Activated T-cell treated with anti-CD3 and anti-CD28 coated beads, Interleukin-2, amount 50 U/mL, for 48 hours (primary cell): ENCODE results near the gene JPT1.
"Not testable (repeated sequence)": the region's sequence is repeated elsewhere in the genome, so short reads cannot be mapped to it uniquely, and the experiment has no call there.

Experiments used
- DNase-seq, 2 experiments: peaks; one replicate each; pipeline ENCODE4 v3.0.0-alpha.2; 2020

The JPT1 gene

GRCh38 chr17:75129576-75129975, 24.7 kb downstream of the JPT1 start:
- DNase-seq: no peak

- DNase-seq: no peak
Observed at GRCh38 chr17:75128694-75129505, 25.4 kb downstream of the JPT1 start.

- DNase-seq: not testable (repeated sequence)
Observed at GRCh38 chr17:75127936-75128335, 26.4 kb downstream of the JPT1 start.

- no peak for DNase-seq
Observed at GRCh38 chr17:75126954-75127353, 27.4 kb downstream of the JPT1 start.

- no peak for DNase-seq
Observed at GRCh38 chr17:75125984-75126383, 28.3 kb downstream of the JPT1 start.

- DNase-seq: no peak
Observed at GRCh38 chr17:75124819-75125162, 29.5 kb downstream of the JPT1 start.

- DNase-seq: peak; percentile 74 to 78
Observed at GRCh38 chr17:75124041-75124818, 30.1 kb downstream of the JPT1 start.

DNA sequence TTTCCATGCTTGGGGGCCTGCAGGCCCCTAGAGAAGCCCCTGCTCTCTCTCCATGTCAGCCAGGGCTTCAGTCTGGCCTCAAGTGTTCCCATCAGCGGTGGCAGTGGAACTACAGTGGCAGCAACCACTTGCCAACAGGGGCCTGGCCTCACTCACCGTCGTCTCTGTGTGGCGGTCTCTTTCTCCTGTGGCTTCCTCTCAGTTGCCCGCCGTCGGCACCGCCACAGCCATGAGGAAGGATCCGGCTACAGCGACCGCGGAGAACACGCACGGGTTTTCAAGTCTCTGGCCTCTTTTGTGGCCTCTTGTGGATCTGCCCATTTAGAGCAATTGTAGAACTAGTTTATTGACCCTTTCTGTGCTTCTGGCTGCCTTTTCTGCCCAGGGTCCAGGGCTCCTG, 36.0 kb downstream of the JPT1 start:
- no peak for DNase-seq

DNA sequence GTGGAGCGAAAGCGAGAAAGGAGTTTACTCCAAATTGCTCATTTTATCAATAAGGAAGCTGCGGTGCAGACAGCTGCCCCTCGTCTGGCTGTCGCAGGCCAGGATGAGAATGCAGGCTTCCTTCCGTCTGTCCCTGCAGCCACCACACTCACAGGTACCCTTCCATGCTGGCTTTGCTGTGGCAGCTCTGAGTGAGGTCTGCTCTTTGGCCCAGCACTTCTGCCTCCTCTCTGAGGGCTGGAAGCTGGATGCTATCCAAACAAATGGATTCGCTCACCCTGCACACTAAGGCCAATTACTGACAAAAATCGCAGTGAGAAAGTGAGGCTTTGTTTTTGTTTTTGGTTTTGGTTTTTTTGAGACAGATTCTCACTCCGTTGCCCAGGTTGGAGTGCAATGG, 37.6 kb downstream of the JPT1 start:
- no peak for DNase-seq

- DNase-seq: no peak
Observed at GRCh38 chr17:75115555-75115954, 38.8 kb downstream of the JPT1 start.

DNA sequence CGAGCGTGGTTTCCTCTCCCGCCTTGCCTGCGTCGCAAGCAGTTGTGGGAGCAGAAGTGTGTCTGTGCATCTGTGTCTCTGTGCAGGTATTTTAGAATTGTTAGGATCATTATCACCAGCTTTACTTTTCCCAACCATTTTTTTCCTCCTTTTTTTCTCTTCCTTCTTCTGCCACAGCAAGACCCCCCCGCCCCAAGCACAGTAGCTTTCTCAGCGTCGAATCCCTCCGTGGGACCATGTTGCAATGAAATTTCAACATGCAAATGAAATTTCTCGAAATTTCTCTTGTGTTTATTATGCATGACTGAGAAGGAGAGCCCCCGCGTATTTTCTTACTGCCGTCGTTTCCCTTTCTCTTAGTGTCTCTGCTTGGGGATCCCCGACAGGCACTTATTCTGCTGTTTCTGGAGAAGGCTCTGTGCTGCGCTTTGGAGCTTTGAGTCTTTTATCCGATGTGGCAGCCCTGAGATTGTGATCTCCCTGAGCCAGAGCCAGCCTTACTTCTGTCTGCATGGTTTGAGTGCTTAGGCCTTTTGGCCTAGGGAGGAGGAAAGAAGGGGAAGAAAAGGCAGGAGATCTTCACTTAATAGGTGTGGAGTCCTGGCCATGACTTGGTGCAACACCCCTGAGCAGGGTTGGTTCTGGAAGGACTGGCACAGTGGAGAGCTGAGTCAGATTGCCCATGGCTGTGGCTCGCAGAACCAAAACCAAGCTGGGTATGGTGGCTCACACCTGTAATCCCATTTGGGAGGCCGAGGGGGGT, 39.6 kb downstream of the JPT1 start:
- no peak for DNase-seq

- DNase-seq: peak; percentile 92 to 93
Observed at GRCh38 chr17:75113798-75114551, 40.3 kb downstream of the JPT1 start.

GRCh38 chr17:75111777-75112335, 42.5 kb downstream of the JPT1 start:
- DNase-seq: no peak

DNA sequence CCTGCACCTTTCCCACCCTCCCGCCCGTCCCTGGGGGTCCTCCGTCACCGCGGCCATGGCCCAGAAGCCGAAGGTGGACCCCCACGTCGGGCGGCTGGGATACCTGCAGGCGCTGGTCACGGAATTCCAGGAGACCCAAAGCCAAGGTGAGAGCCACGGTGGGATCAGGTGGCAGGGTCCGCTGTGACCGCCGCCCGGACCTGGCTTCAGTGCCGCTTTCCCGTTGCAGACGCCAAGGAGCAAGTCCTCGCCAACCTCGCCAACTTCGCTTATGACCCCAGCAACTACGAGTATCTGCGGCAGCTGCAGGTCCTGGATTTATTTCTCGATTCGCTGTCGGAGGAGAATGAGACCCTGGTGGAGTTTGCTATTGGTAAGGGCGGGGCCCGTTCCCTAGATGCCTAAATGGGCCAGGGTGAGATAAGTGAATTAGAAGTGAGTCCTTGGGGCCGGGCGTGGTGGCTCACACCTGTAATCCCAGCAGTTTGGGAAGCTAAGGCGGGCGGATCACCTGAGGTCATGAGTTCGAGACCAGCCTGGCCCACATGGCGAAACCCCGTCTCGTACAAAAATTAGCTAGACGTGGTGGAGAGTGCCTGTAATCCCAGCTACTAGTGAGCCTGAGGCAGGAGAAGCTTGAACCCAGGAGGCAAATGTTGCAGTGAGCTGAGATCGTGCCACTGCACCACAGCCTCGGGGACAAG, 43.9 kb downstream of the JPT1 start:
- peak; percentile 52 to 53 for DNase-seq

DNA sequence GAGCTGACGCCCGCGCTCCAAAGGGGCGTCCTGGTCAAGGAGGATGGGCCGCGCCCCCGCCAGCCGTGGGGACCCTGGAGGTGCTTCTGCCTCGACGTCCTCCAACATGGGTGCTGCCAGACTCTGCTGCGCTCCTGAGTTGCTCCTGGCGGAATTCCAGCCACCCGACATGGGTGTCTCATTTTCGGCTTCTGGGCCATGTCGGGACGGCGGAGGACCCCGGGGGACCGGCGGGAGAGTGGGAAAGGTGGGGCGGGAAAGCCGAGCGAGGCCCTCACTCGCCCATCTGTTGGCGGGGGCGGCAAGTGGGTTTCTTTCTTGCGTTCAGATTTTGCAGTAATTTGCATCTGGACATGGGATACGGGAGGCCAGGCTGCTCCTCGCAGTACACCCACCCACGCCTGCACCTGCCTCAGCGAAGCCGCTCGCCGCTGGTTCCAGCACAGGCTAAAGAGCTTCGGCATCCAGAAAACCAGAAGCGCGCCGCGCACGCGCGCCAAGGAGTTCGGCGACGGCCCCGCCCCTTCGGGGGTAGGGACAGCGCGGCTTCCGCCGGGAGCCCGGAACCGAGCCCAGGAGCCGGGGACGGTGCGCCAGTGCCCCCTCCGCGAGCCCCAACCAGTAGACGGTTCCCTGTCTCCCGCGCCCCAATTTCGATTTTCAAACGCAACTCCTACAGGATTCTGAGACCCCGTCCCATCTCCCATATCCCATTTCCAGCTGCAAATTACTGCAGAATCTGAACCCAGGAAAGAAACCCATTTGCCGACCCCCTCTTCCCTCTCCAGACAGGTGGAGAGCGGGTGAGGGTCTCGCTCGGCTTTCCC, 44.7 kb downstream of the JPT1 start, which contains the start of gene ARMC7:
Gene ARMC7, plus strand, starts transcription at position 563 of the 827 bp plus-strand sequence. CDS start 320 bp downstream, outside the sequence.
- peak; percentile 97 for DNase-seq

DNA sequence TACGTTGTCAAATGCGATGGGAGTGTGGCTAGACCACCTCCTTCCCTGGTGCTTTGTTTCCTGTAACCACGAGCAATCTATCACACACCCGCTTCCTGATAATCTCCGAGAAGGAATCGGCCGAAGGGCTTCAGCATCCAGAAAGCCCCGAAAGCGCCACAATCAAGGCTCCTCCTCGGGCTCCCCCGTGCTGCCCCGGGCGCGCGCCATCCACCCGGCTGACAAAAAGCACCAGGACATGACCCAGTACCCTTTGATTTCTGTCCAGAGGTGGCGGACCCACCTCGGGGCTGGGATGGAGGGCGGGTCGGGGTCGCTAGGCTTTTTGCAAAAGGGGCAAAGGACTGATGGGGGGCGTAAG, 45.3 kb downstream of the JPT1 start:
- DNase-seq: peak; percentile 44 to 49

- no peak for DNase-seq
Observed at GRCh38 chr17:75108193-75108592, 46.1 kb downstream of the JPT1 start.

DNA sequence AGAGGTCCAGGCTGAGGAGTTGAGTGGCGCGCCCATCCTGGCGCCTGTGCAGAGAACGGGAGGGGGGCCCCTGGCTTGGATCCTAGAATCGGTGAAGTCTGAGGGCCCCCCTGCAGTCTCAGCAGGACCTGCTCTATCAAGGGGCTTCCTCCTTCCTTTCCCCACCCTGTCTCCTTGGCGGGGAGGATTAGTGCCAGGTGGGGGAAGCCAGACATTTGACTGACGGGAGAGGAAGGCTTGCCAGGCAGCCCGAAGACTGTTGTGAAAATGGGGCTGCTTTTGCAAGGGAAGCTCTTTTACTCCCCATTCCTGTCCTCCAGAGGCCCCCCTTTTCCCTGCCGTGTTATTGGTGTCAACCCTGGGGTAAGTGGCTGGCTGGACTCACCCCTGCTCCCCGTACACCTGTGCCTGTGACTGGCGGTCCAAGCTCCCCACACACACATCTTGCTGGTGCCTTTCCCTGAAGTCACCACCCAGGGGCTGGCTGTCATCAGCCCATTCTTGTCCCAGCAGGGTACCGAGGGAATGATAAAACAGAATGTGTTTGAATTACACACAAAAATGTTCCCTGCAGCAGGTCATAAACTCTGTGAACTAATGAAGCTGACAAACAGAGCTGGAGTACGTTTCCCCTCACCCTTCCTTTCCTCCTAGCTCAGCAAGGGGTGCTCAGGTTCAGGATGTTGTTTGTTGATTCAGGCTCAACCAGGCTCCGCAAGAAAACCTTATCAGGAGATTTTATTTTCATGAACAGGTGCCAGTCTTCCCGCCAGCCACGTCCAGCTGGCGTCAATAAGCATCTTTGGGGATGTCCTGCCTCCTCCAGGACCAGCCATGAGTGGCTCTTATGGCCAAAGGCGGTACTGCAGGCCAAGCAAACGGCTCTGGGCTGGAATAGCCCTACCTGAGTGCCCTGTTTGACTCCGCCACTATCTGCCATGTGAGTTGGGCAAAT, 48.9 kb downstream of the JPT1 start:
- peak; percentile 53 to 61 for DNase-seq
